Measurements from ENCODE around the gene HYKK. TPM values are rescaled to one million over a fixed set of nuclear protein-coding genes. Genes with fewer than 3 reads are reported as not detected.

The HYKK gene
- total and polyA plus RNA-seq, 10 of the 15 experiments (the other 5 are each of a cell fraction or from before 2014, with no cell fraction given) = 0.15 to 0.98 (median 0.49) TPM

DNA sequence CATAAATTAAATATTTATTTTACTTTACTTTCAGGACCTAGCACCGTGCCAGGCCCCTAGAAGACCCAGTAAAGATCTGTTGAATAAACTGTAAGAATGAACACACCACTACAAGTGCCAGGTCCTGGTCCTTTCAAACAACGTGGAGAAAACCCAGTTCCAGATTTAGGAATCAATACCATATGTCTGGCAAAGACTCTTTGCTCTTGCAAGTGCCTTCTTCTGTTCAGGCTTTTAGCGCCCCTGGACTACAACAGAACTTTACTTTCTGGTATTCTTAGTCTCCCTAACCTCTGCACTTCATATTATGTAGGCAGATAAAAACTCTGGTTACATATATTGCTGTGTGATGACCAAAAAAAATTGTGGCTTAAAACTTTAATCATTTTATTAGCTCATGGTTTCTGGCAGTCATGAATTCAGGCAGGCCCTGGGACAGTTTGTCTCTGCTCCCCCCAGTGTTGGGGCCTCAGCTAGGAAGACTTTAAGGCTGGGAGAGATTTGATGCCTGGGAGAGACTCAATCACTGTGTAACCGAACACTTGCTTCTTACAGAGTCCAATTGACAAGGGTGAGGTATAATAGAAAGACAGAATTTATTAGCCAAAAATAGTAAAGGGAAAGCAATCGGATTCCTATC, 30.0 kb downstream of the HYKK start:
- Histone ChIP-seq H3K4me1 (ENCODE audit: control insufficient read depth, insufficient read depth, low read length) (no peaks in the 10 kb centered on the region; the same call in 1 of the 2 replicates), H3K4me3 (no peak overlapping the region), H2AFZ (ENCODE audit: control insufficient read depth, low read depth, low read length) (no peak overlapping the region), H3K36me3 (ENCODE audit: control insufficient read depth in 2 of 2, insufficient read depth in 2 of 2, low read length in 1 of 2) (no peaks in the 10 kb centered on the region), H3K27me3 (replicated peaks in 1 of 2; ENCODE audit: control insufficient read depth in 2 of 2, insufficient read depth in 2 of 2, low read length in 1 of 2) (no peaks in the 10 kb centered on the region), H4K20me1 (ENCODE audit: control insufficient read depth, insufficient read depth) (no peaks in the 10 kb centered on the region), H3K79me2 (ENCODE audit: control insufficient read depth, insufficient read depth, low read length) (peaks cover 26% of the 10 kb centered on the region), H3K9me3 (replicated peaks; ENCODE audit: control insufficient read depth, insufficient read depth, low read length) (no peaks in the 10 kb centered on the region), H3K4me2 (ENCODE audit: control insufficient read depth, insufficient read depth) (no peak overlapping the region), H3K27ac (ENCODE audit: control insufficient read depth, insufficient read depth) (no peak overlapping the region), H3K9ac (ENCODE audit: control insufficient read depth, insufficient read depth, low read length) (no peak overlapping the region)
- ATAC-seq = no peak
- POLR2A ChIA-PET = no interaction called here
- in situ Hi-C loops (cut with MboI) (no loop called here), intact Hi-C loops (cut with micrococcal nuclease; ENCODE audit: unreplicated experiment) (no loop called here)
- SMC1A ChIA-PET (ENCODE audit: uncharacterized antibody, unreplicated experiment) = interaction anchor here (1.0 kb wide), 1 partner anchor 23 kb away, joined by 3 read pairs; no protein-coding TSS in a partner anchor
- 67% methylated on average over 5 of the region's 5 CpGs for WGBS (ENCODE audit: insufficient coverage, insufficient replicate concordance, low lambda C conversion rate, missing lambda C conversion rate)
- CTCF ChIA-PET = no interaction called here
- RAD21 ChIA-PET (ENCODE audit: unreplicated experiment) = no interaction called here
- DNase-seq (ENCODE audit: low read depth, low spot score) = no peak
- no TSS peak for BruUV-seq (replicated peaks)
- TF ChIP-seq RUNX3 (IDR thresholded peaks at IDR 0.05; ENCODE audit: low read length) (no peak), NFYA (IDR thresholded peaks at IDR 0.05; ENCODE audit: borderline replicate concordance, low read depth, low read length) (no peak), SMAD1 (IDR thresholded peaks at IDR 0.05; ENCODE audit: low read depth, partially characterized antibody) (no peak), RAD51 (IDR thresholded peaks at IDR 0.05) (no peak), CEBPB (IDR thresholded peaks at IDR 0.05; ENCODE audit: borderline replicate concordance in 1 of 2, low read depth in 2 of 2, low read length in 2 of 2) (no peak), ZZZ3 (IDR thresholded peaks at IDR 0.05; ENCODE audit: control insufficient read depth, insufficient read length, low read depth) (no peak), YBX1 (IDR thresholded peaks at IDR 0.05) (no peak), NR2F1 (conservative IDR thresholded peaks at IDR 0.05) (no peak)
- TF ChIP-seq, protein P1, sequence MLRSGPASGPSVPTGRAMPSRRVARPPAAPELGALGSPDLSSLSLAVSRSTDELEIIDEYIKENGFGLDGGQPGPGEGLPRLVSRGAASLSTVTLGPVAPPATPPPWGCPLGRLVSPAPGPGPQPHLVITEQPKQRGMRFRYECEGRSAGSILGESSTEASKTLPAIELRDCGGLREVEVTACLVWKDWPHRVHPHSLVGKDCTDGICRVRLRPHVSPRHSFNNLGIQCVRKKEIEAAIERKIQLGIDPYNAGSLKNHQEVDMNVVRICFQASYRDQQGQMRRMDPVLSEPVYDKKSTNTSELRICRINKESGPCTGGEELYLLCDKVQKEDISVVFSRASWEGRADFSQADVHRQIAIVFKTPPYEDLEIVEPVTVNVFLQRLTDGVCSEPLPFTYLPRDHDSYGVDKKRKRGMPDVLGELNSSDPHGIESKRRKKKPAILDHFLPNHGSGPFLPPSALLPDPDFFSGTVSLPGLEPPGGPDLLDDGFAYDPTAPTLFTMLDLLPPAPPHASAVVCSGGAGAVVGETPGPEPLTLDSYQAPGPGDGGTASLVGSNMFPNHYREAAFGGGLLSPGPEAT (IDR thresholded peaks at IDR 0.05; ENCODE audit: low read depth) = no peak
- TF ChIP-seq, protein P2, sequence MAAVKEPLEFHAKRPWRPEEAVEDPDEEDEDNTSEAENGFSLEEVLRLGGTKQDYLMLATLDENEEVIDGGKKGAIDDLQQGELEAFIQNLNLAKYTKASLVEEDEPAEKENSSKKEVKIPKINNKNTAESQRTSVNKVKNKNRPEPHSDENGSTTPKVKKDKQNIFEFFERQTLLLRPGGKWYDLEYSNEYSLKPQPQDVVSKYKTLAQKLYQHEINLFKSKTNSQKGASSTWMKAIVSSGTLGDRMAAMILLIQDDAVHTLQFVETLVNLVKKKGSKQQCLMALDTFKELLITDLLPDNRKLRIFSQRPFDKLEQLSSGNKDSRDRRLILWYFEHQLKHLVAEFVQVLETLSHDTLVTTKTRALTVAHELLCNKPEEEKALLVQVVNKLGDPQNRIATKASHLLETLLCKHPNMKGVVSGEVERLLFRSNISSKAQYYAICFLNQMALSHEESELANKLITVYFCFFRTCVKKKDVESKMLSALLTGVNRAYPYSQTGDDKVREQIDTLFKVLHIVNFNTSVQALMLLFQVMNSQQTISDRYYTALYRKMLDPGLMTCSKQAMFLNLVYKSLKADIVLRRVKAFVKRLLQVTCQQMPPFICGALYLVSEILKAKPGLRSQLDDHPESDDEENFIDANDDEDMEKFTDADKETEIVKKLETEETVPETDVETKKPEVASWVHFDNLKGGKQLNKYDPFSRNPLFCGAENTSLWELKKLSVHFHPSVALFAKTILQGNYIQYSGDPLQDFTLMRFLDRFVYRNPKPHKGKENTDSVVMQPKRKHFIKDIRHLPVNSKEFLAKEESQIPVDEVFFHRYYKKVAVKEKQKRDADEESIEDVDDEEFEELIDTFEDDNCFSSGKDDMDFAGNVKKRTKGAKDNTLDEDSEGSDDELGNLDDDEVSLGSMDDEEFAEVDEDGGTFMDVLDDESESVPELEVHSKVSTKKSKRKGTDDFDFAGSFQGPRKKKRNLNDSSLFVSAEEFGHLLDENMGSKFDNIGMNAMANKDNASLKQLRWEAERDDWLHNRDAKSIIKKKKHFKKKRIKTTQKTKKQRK (IDR thresholded peaks at IDR 0.05; ENCODE audit: low read depth, low read length) = no peak
- no peak for FAIRE-seq

Data from GM12878 (cell line).